ENCODE data around the gene FEZ2.

The FEZ2 gene

GRCh38 chr2:36574560-36574959 lies 23.4 kb downstream of the FEZ2 start:
- peaks cover 81% of the 10 kb centered on the region for H3K36me3 ChIP-seq

DNA sequence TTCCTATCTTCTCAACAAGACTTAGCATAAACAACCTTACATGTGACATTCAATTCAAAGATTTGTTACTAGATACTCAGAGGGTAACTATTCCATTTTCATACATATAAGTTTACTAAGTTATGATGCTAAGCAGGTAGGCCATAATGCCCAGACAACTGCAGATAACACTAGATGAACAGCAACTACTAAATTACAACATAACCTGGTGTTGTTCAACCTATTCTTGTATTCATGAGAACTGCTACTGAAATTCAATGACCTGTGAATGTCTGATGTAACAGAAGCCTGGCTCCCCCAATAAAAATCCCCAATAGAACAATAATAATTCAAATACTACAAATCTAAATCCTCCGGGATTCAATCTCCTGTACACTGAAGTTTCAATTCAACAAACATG lies 24.8 kb downstream of the FEZ2 start:
- H3K36me3 ChIP-seq: peaks cover 73% of the 10 kb centered on the region
- H3K4me3 ChIP-seq: no peak overlapping the region
- no peaks in the 10 kb centered on the region for H3K4me1 ChIP-seq
- no peak overlapping the region for H3K9ac ChIP-seq
- H3K27me3 ChIP-seq: no peaks in the 10 kb centered on the region
- no peak overlapping the region for H3K4me2 ChIP-seq
- no peaks in the 10 kb centered on the region; the same call in 1 of the 2 replicates for H4K20me1 ChIP-seq
- TF ChIP-seq Cebpa-rat (IDR thresholded peaks at IDR 0.05): no peak
- no peak overlapping the region for H3K27ac ChIP-seq
- no peaks in the 10 kb centered on the region for H3K9me3 ChIP-seq

More at GRCh38 chr2:36574560-36574959, 23.4 kb downstream of the FEZ2 start:
- H3K9me3 ChIP-seq: no peaks in the 10 kb centered on the region
- H4K20me1 ChIP-seq: no peaks in the 10 kb centered on the region; the same call in 1 of the 2 replicates
- H3K4me2 ChIP-seq: no peak overlapping the region
- no peak overlapping the region for H3K4me3 ChIP-seq
- no peak overlapping the region for H3K27ac ChIP-seq
- no peak overlapping the region for H3K9ac ChIP-seq
- H3K27me3 ChIP-seq: no peaks in the 10 kb centered on the region
- H3K4me1 ChIP-seq: no peaks in the 10 kb centered on the region; the same call in 1 of the 2 replicates
- no peak for TF ChIP-seq Cebpa-rat (IDR thresholded peaks at IDR 0.05)

DNA sequence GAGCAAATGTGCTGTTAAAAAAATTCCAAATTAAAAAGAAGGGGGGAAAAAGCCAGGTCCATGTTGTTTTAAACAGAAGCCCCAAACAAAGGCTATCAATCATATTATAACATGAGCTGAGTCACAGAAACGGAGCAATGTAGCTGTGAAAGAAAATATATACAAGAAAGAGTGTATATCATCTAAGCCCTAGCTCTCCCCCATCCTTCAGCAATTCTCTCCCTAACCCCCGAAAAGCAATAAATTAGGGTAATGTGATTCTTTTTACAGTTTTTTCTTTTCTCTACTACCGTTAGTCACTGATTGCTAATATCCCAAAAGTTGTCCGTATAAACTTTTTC lies 25.3 kb downstream of the FEZ2 start:
- H4K20me1 ChIP-seq: no peaks in the 10 kb centered on the region; the same call in 1 of the 2 replicates
- no peak overlapping the region for H3K4me2 ChIP-seq
- no peak overlapping the region for H3K9ac ChIP-seq
- no peak for TF ChIP-seq Cebpa-rat (IDR thresholded peaks at IDR 0.05)
- H3K4me1 ChIP-seq: no peaks in the 10 kb centered on the region
- H3K27me3 ChIP-seq: no peaks in the 10 kb centered on the region
- H3K36me3 ChIP-seq: peaks cover 71% of the 10 kb centered on the region
- no peak overlapping the region for H3K4me3 ChIP-seq
- H3K27ac ChIP-seq: no peak overlapping the region
- H3K9me3 ChIP-seq: no peaks in the 10 kb centered on the region

DNA sequence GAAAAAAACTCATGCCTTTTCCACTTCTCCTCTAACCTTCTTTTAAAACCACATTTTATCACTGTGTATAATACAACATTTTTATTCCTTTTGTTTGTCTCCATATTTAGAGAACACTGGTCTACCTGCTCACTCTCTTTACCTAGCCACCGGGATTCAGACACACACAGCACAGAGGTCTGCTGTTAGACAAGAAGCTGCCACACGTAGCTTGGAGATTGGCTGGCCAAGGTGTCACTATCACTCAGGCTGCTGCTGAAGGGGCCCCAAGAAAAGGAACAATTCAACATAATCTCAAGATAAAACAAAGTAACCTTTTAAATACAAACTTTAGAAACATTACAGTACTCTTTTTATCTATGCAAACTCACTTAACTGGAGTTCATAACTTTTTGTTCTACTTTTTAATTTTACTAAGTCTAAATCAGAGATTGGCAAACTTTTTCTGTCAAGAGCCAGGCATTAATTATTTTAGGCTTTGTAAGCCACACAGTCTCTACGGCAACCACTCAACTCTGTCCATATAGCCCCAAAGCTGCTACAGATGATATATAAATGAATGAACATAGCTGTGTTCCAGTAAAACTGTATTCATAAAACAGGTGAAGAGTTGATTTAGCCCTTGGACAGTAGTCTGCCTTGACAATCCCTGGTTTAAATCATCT lies 25.8 kb downstream of the FEZ2 start:
- Histone ChIP-seq H3K4me1 (no peaks in the 10 kb centered on the region), H3K4me2 (no peak overlapping the region), H3K9ac (no peak overlapping the region), H3K27me3 (no peaks in the 10 kb centered on the region), H3K27ac (no peak overlapping the region), H3K9me3 (no peaks in the 10 kb centered on the region), H3K36me3 (peaks cover 71% of the 10 kb centered on the region), H4K20me1 (no peaks in the 10 kb centered on the region; the same call in 1 of the 2 replicates), H3K4me3 (no peak overlapping the region)
- no peak for TF ChIP-seq Cebpa-rat (IDR thresholded peaks at IDR 0.05)

DNA sequence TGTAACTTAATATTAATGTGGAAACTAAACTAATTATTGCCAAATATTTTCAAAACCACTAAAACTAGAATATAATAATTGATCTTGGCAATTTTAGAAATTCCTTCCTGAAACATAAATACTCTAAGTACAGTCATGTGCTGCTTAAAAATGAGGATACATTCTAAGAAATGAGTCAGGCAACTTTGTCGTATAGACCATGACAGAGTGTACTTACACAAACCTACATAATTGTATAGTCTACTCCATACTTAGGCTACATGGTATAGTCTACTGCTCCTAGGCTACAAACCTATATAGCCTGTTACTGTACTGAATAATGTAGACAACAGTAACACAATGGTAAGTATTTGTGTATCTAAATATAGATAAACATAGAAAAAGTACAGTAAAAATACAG lies 27.6 kb downstream of the FEZ2 start:
- TF ChIP-seq Cebpa-rat (IDR thresholded peaks at IDR 0.05): no peak
- no peak overlapping the region for H3K4me3 ChIP-seq
- no peaks in the 10 kb centered on the region for H3K4me1 ChIP-seq
- peaks cover 71% of the 10 kb centered on the region for H3K36me3 ChIP-seq
- no peaks in the 10 kb centered on the region for H3K27me3 ChIP-seq
- H3K4me2 ChIP-seq: no peak overlapping the region
- no peaks in the 10 kb centered on the region for H3K9me3 ChIP-seq
- no peak overlapping the region for H3K27ac ChIP-seq
- no peaks in the 10 kb centered on the region; the same call in 1 of the 2 replicates for H4K20me1 ChIP-seq
- no peak overlapping the region for H3K9ac ChIP-seq

- Histone ChIP-seq H3K4me3 (no peak overlapping the region), H4K20me1 (no peaks in the 10 kb centered on the region; the same call in none of the 2 replicates), H3K4me2 (no peak overlapping the region), H3K9ac (no peak overlapping the region), H3K4me1 (no peaks in the 10 kb centered on the region), H3K36me3 (peaks cover 71% of the 10 kb centered on the region), H3K27me3 (no peaks in the 10 kb centered on the region), H3K9me3 (no peaks in the 10 kb centered on the region), H3K27ac (no peak overlapping the region)
- no peak for TF ChIP-seq Cebpa-rat (IDR thresholded peaks at IDR 0.05)
Observed at GRCh38 chr2:36569267-36569856, 28.6 kb downstream of the FEZ2 start.

- no peak overlapping the region for H3K9ac ChIP-seq
- H3K36me3 ChIP-seq: peaks cover 71% of the 10 kb centered on the region
- no peak overlapping the region for H3K4me2 ChIP-seq
- no peaks in the 10 kb centered on the region for H3K4me1 ChIP-seq
- no peak overlapping the region for H3K27ac ChIP-seq
- no peak overlapping the region for H3K4me3 ChIP-seq
- H4K20me1 ChIP-seq: no peaks in the 10 kb centered on the region; the same call in none of the 2 replicates
- H3K9me3 ChIP-seq: no peaks in the 10 kb centered on the region
- TF ChIP-seq Cebpa-rat (IDR thresholded peaks at IDR 0.05): no peak
- H3K27me3 ChIP-seq: no peaks in the 10 kb centered on the region
Observed at GRCh38 chr2:36568516-36569246, 29.3 kb downstream of the FEZ2 start.

GRCh38 chr2:36567711-36568408 lies 30.1 kb downstream of the FEZ2 start:
- Histone ChIP-seq H3K27me3 (no peaks in the 10 kb centered on the region), H3K9me3 (no peaks in the 10 kb centered on the region), H3K4me2 (no peak overlapping the region), H3K4me3 (no peak overlapping the region), H3K4me1 (no peaks in the 10 kb centered on the region), H4K20me1 (no peaks in the 10 kb centered on the region; the same call in none of the 2 replicates), H3K27ac (no peak overlapping the region), H3K36me3 (peaks cover 70% of the 10 kb centered on the region), H3K9ac (no peak overlapping the region)
- no peak for TF ChIP-seq Cebpa-rat (IDR thresholded peaks at IDR 0.05)

DNA sequence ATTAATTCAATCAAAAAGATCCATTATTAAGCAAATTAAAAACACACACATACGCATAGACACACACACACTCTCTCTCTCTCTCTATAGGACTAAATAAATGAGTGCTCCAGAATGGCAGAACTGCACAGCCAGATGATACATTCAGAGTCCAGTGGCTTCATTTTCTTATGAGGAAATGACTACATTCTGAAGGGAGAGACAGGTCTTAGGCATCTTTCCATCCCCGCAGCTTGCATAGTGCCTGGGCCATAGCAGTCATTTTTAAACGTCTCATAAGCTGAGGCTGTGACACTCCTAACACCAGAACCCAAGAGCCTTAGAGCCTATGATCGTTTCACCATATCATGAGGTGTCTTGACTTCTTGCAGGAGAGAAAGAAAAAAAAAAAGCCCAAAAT lies 31.1 kb downstream of the FEZ2 start:
- H4K20me1 ChIP-seq: no peaks in the 10 kb centered on the region; the same call in none of the 2 replicates
- TF ChIP-seq Cebpa-rat (IDR thresholded peaks at IDR 0.05): no peak
- no peak overlapping the region for H3K27ac ChIP-seq
- H3K9ac ChIP-seq: no peak overlapping the region
- H3K9me3 ChIP-seq: no peaks in the 10 kb centered on the region
- no peaks in the 10 kb centered on the region for H3K4me1 ChIP-seq
- H3K27me3 ChIP-seq: no peaks in the 10 kb centered on the region
- H3K4me2 ChIP-seq: no peak overlapping the region
- H3K36me3 ChIP-seq: peaks cover 65% of the 10 kb centered on the region
- H3K4me3 ChIP-seq: no peak overlapping the region
